Measurements from ENCODE around the gene ANAPC5.

ANAPC5 gene

GRCh38 chr12:121344506-121344905, 7.7 kb downstream of the ANAPC5 start:
- no peak overlapping the region for H3K4me3 Mint-ChIP-seq
- H3K27ac Mint-ChIP-seq: peak overlapping the region; percentile 65
- peaks cover 59% of the 10 kb centered on the region for H3K36me3 Mint-ChIP-seq (ENCODE audit: low read depth)
- no peaks in the 10 kb centered on the region for H3K4me1 Mint-ChIP-seq
- TF ChIP-seq CTCF (IDR thresholded peaks at IDR 0.05): no peak
- no peaks in the 10 kb centered on the region for H3K9me3 Mint-ChIP-seq
- H3K27me3 Mint-ChIP-seq (ENCODE audit: low read depth, poor library complexity): no peaks in the 10 kb centered on the region
- no peak for DNase-seq

- H3K27ac Mint-ChIP-seq: peak overlapping the region; percentile 64
- H3K27me3 Mint-ChIP-seq (ENCODE audit: low read depth, poor library complexity): no peaks in the 10 kb centered on the region
- TF ChIP-seq CTCF (IDR thresholded peaks at IDR 0.05): no peak
- H3K4me1 Mint-ChIP-seq: no peaks in the 10 kb centered on the region
- no peak for DNase-seq
- H3K9me3 Mint-ChIP-seq: no peaks in the 10 kb centered on the region
- H3K4me3 Mint-ChIP-seq: no peak overlapping the region
- H3K36me3 Mint-ChIP-seq (ENCODE audit: low read depth): peaks cover 74% of the 10 kb centered on the region
Measured at GRCh38 chr12:121337416-121337815, 14.8 kb downstream of the ANAPC5 start.

GRCh38 chr12:121334513-121335343, 17.5 kb downstream of the ANAPC5 start:
- no peaks in the 10 kb centered on the region for H3K27me3 Mint-ChIP-seq (ENCODE audit: low read depth, poor library complexity)
- DNase-seq: peak; percentile 16
- H3K27ac Mint-ChIP-seq: no peak overlapping the region
- H3K4me1 Mint-ChIP-seq: no peaks in the 10 kb centered on the region
- peaks cover 73% of the 10 kb centered on the region for H3K36me3 Mint-ChIP-seq (ENCODE audit: low read depth)
- TF ChIP-seq CTCF (IDR thresholded peaks at IDR 0.05): peak; percentile 85
- H3K4me3 Mint-ChIP-seq: no peak overlapping the region
- no peaks in the 10 kb centered on the region for H3K9me3 Mint-ChIP-seq

- no peaks in the 10 kb centered on the region for H3K27me3 Mint-ChIP-seq (ENCODE audit: low read depth, poor library complexity)
- H3K36me3 Mint-ChIP-seq (ENCODE audit: low read depth): peaks cover 67% of the 10 kb centered on the region
- no peak for DNase-seq
- H3K9me3 Mint-ChIP-seq: no peaks in the 10 kb centered on the region
- H3K27ac Mint-ChIP-seq: no peak overlapping the region
- TF ChIP-seq CTCF (IDR thresholded peaks at IDR 0.05): no peak
- no peak overlapping the region for H3K4me3 Mint-ChIP-seq
- no peaks in the 10 kb centered on the region for H3K4me1 Mint-ChIP-seq
Measured at GRCh38 chr12:121333747-121334146, 18.5 kb downstream of the ANAPC5 start.

- Mint-ChIP-seq H3K27me3 (ENCODE audit: low read depth, poor library complexity) (no peaks in the 10 kb centered on the region), H3K9me3 (no peaks in the 10 kb centered on the region), H3K4me1 (no peaks in the 10 kb centered on the region), H3K27ac (no peak overlapping the region), H3K36me3 (ENCODE audit: low read depth) (peaks cover 71% of the 10 kb centered on the region), H3K4me3 (no peak overlapping the region)
- no peak for TF ChIP-seq CTCF (IDR thresholded peaks at IDR 0.05)
- DNase-seq: no peak
Measured at GRCh38 chr12:121331248-121331647, 21.0 kb downstream of the ANAPC5 start.

GRCh38 chr12:121330692-121331091, 21.5 kb downstream of the ANAPC5 start:
- no peak overlapping the region for H3K4me3 Mint-ChIP-seq
- DNase-seq: no peak
- H3K36me3 Mint-ChIP-seq (ENCODE audit: low read depth): peaks cover 76% of the 10 kb centered on the region
- no peaks in the 10 kb centered on the region for H3K4me1 Mint-ChIP-seq
- H3K27ac Mint-ChIP-seq: no peak overlapping the region
- no peaks in the 10 kb centered on the region for H3K27me3 Mint-ChIP-seq (ENCODE audit: low read depth, poor library complexity)
- TF ChIP-seq CTCF (IDR thresholded peaks at IDR 0.05): no peak
- H3K9me3 Mint-ChIP-seq: no peaks in the 10 kb centered on the region
